ENCODE results near the gene ITGB5.

DNA sequence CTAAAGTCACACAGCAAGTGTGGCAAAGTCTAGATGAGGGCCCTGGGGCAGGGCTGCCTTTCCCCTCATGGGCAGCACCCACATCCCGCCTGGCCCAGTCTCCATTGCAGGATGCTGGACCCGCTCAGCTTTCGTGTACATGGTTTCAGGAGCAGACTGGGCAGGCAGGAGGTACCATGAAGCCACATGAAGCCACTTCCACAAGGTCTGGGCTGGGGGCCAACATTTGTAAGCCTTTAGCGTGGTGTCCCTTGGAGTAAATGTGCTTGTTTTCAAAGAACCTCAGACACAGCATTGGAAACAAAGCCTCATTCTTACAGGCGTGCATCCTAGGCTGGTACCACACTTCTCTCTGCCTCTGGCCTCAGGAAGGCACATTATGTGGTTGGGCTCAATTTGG is 122.4 kb downstream of the ITGB5 start:
- TF ChIP-seq, protein P1, sequence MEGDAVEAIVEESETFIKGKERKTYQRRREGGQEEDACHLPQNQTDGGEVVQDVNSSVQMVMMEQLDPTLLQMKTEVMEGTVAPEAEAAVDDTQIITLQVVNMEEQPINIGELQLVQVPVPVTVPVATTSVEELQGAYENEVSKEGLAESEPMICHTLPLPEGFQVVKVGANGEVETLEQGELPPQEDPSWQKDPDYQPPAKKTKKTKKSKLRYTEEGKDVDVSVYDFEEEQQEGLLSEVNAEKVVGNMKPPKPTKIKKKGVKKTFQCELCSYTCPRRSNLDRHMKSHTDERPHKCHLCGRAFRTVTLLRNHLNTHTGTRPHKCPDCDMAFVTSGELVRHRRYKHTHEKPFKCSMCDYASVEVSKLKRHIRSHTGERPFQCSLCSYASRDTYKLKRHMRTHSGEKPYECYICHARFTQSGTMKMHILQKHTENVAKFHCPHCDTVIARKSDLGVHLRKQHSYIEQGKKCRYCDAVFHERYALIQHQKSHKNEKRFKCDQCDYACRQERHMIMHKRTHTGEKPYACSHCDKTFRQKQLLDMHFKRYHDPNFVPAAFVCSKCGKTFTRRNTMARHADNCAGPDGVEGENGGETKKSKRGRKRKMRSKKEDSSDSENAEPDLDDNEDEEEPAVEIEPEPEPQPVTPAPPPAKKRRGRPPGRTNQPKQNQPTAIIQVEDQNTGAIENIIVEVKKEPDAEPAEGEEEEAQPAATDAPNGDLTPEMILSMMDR (IDR thresholded peaks at IDR 0.05 in 2 of 3, conservative IDR thresholded peaks at IDR 0.05 in 1 of 3; ENCODE audit: borderline replicate concordance in 1 of 3, insufficient read depth in 1 of 3, low read depth in 2 of 3, low read length in 2 of 3): no peak
- TF ChIP-seq POLR2AphosphoS5 (IDR thresholded peaks at IDR 0.05; ENCODE audit: low read depth, low read length) (no peak), ELF1 (IDR thresholded peaks at IDR 0.05; ENCODE audit: borderline replicate concordance, low read depth) (no peak), YY1 (IDR thresholded peaks at IDR 0.05; ENCODE audit: extremely low read depth, insufficient replicate concordance, low read depth, low read length) (no peak), SIN3A (IDR thresholded peaks at IDR 0.05; ENCODE audit: low read depth) (no peak), JUND (IDR thresholded peaks at IDR 0.05) (no peak)
- TF ChIP-seq, protein P2, sequence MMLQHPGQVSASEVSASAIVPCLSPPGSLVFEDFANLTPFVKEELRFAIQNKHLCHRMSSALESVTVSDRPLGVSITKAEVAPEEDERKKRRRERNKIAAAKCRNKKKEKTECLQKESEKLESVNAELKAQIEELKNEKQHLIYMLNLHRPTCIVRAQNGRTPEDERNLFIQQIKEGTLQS (IDR thresholded peaks at IDR 0.05): no peak
